GM18519 (cell line): ENCODE measurements around the gene KLHDC3.

Experiments used
- ATAC-seq: cut with Tn5 transposase; IDR thresholded peaks from one replicate; pipeline ENCODE4 v1.9.1; 2021; ENCODE audit warnings: mild to moderate bottlenecking, moderate library complexity; ENCODE audit not compliant: unreplicated experiment, low FRiP score

The KLHDC3 gene, protein sequence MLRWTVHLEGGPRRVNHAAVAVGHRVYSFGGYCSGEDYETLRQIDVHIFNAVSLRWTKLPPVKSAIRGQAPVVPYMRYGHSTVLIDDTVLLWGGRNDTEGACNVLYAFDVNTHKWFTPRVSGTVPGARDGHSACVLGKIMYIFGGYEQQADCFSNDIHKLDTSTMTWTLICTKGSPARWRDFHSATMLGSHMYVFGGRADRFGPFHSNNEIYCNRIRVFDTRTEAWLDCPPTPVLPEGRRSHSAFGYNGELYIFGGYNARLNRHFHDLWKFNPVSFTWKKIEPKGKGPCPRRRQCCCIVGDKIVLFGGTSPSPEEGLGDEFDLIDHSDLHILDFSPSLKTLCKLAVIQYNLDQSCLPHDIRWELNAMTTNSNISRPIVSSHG

DNA sequence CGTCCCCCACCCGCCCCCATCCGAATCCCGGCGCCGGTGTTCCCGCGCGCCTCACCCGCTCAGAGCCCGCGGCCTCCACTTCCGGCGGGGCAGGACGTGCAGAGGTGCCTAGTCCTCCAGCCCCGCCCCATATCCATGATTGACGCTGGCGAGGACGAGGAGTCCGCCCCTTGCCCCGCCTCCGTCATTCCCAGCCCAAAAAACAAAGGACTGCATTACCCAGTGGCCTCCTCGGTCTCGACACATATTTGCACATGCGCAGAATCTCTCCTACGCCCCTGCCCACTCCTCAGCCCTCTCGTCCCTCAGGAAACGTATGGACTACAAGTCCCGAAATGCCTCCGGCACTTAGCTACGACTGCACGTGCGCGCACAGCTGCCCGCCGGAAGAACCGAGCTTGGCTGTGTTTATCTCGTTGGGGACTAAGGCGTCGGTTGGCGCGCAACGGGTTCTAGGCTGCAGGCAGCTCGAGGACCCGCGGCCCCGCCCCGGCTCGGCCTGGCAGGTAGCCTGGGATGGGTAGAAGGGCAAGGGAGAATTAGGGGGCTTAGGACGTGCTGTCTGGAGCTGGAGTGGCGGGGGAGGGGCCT, at the start of gene KLHDC3, which contains the start of gene MEA1:
KLHDC3 (plus strand) TSS at position 407 of the 591 bp plus-strand sequence. CDS start 2,944 bp downstream, outside the sequence.
MEA1 (minus strand) TSS at position 104 of the 591 bp plus-strand sequence. CDS start 133 bp downstream, outside the sequence.
- peak; percentile 82 for ATAC-seq

DNA sequence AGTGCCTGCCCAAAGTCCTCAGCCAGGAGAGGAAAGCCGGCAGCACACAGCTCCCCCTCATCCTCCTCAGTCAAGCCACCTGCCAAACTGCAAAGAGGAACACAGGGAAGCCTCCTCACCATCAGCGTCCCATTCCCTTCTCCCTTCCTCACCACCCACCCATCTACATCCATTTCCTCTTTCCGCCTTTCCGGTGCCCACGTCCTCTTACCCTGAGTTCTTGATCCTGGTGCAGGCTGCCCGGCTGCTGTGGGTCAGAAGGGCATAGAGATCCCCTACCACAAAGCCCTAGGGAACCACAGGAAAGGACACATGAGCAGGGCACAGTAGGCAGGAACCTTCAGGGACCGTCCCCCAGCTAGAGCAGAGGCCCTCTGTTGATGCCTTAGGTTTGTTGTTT, 47.5 kb upstream of the KLHDC3 start:
- ATAC-seq, result no peak

DNA sequence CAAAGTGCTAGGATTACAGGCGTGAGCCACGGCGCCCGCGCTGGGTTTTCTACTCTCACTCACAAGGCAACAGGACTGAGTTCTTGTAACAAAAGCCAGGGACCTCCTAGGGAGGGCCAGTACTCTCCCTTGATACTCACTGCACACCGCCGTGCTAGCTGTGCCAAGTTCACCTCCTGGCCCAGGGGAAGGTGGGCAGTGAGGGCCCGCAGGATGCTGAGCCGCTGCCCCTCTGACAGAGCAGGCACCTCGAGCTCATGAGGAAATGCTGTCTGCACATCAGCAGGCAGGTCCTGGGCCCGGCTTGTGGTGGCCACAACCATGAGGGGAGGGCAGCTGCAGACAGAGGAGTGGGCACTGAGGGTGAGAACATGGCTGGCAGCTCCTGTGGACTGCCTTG, 46.8 kb upstream of the KLHDC3 start:
- no peak for ATAC-seq

- ATAC-seq, result no peak
Measured at GRCh38 chr6:42968126-42968701, 45.8 kb upstream of the KLHDC3 start.

- ATAC-seq, result no peak
Measured at GRCh38 chr6:42968783-42969182, 45.3 kb upstream of the KLHDC3 start.

DNA sequence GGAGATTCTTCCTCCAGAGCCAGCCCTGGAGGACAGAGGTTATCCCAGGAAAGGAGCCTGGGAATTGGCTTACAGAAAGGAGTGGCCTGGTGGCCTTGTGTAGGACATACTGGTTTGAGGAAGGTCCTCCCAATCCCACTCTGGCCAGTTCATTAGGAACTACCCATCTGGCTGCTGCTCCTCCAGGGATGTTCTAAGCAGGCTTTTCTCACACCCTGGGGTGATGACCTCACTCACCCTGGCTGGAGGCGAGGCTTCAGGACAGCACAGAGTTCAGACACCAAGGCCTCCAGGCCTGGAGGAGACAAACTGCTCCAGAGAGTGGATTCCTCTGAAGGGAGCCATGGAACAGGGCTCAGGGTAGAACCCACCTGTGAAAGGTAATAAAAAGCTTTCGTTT, 44.6 kb upstream of the KLHDC3 start:
- no peak for ATAC-seq

GRCh38 chr6:42969934-42970333, 44.1 kb upstream of the KLHDC3 start:
- ATAC-seq, result no peak

- ATAC-seq, result no peak
Measured at GRCh38 chr6:42970871-42971612, 43.0 kb upstream of the KLHDC3 start.

DNA sequence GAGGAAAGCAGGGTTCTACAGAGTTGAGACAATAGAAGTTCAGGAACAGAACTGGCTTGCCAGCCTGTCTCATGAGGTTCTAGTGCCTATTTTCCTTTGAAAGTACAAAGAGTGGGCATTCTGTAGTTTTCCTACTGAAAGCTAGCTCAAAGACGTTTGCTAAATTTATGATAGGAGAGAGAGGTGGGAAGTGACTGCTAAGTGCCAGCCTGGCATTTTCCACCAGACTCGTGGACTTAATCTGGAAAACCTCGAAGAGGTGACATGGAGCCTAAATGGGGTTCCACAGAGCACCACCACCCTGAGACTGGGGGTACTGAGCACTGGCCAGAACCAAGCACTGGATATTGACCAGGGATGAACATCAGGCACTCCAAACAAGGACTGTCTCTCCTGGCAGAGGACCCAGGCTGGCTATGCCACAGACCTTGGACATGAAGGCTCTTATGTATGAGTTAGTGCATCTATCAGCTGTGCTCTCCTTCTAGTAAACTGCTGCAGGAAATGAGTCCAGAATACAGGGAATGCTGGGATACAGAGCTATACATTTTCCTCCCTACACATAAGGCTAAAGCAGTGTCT, 42.2 kb upstream of the KLHDC3 start:
- no peak for ATAC-seq

DNA sequence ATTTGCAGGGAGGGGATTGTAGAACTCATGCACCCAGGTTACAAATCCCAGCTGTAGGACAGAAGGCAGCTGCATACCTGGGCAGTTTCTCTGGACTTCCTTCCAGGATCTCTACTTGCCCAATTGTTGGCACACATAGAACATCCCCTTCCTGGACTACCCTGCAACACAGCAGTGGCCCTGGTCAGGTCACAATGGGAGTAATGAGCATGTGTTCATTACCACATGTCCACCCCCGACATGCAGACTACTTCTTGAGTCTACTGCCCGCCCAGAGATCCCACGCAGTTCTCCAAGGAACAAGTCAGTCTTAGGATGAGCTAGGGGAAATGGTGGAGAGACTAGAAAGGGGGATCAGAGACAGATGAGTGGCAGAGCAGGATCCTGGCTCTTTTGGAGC, 40.1 kb upstream of the KLHDC3 start:
- no peak for ATAC-seq

GRCh38 chr6:42974919-42975505, 39.0 kb upstream of the KLHDC3 start:
- ATAC-seq, result no peak

DNA sequence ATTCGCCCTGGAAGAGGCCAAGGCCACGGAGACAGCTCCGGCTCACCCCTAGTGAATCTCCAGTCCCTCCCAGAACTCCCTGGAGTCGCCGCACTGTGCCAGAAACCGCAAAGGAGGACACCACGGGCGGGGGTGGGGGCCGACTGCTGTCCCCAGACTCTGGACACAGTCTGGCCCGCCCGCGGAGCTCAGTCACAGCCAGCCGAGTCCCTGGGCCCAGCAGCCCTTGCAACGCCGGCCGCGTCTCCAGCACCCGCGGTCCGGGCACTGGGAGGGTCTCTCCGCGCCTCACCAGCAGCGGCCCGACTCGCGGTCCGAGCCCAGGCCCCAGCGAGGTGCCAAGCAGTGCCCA, 35.6 kb upstream of the KLHDC3 start:
- no peak for ATAC-seq

DNA sequence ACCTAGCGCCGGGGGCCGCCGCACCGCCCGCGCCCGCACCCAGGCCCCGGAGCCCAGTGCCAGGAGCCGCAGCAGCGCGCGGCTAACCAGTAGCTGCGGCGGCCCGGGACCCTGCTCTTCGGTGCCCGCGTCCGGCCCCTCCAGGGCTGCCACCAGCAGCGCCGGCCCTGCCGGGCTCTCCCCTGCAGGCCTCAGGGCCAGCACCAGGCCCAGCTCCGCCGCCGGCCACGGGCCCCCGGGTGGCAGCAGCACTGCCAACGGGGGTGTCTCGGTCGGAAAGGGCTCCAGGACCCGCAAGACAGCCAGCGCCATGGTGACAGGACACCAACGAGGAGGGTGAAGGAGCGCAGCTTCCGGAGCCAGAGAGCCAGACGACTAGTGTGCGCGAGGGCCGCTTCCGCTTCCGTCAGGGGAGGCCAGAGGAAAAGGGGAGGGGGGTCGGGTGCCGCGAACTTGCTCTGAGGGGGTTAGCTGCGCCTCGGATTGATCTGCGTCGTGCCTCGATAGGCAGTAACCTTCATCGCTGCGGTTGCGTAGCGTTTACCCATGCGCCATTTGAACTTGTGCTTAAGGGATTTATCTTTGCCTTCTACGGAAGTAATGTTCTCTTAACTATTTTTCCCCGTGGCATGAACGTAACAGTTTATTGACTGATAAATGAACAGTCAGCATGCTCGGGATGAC, 35.1 kb upstream of the KLHDC3 start, which contains the start of gene PEX6:
PEX6 (minus strand) TSS at position 343 of the 684 bp plus-strand sequence; CDS start at position 312, 31 bp downstream.
- peak; percentile 63 for ATAC-seq

DNA sequence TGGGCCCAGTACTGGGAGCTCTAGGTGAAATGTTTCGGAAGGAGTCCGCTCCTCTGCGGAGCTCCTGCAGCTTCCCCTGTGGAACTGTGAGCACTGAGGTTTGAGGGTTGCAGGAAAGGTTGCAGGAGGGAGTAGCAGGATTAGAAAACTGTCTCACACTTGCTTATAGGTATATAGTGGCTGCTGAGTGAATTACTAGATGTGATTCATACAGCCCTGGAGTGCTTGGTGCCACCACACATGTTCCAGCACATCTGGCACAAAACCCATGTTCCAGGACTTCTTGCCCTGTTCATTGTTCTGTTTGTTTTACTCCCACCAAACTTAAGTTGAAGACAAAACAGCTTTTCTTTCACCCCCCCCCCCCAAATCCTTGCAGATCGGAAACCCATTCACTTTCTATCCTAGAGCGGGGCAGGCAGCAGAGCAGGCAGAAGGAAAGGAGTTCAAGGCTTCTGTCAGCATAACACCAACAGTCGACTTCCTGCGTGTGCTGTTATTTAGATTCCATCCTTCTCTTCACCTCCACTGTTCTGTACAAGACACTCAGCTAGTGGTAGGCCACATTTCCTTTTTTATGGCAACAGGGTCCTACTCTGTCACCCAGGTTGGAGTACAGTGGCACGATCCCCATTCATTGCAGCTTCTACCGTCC, 34.4 kb upstream of the KLHDC3 start:
- ATAC-seq, result no peak

DNA sequence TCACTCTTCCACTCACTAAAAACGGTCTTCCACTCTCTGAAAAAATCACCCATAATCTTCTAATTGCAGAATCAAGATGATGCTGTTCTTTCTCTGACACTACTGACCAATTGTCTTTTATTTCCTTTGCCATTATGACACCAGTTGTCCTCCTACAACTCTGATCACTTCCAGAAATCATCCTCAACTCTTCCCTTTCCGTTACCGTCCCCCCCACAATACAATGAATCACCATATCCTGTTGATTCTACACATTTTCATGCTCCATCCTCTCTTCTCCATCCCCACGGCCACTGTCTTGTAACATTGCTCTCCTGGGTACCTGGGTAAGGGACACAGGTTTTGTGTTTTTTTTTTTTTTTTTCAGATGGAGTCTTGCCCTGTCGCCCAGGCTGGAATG, 32.2 kb upstream of the KLHDC3 start:
- ATAC-seq, result no peak

DNA sequence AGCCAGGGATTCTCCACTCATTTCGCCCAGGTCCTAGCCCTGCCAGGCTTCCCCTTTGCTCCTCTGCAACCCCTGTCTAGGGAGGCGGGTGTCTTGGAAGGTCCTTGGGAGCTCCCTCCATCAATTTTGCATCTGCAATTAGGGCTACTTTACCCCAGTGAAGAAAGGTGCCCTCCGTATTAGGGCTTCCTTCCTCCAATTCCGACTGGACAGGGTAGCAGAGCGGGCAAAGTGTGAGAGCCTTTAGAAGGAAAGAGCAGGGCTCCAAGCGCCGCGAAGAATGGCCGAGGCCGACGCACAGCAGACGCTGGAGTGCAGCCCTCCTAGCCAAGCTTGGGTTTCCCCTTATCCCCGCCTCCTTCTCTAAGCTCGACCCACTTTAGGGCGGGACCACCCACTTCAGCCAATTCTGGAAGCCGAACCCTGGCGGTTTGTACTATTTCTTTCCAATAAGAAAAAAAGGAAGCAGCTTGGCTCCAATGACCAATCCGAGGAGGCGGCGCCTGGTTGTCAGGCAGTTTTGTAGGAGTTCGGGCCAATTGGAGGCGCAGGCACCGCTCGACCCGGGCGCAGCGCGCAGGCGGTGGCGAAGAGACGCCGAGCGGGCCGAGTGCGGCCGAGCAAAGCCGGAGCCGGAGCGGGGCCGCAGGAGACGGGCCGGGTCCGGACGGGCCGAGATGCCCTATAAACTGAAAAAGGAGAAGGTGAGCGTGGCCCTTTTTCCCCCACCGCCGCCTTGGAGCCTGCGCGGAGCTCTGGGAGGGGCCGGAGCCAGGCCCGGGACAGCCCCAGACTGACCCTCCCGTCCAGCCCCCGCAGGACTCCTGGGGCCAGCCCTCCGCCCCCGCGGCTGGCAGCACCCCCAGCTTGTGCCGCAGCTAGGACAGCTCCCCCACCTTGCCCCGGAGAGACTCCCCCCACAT, 29.8 kb upstream of the KLHDC3 start, which contains the start of gene PPP2R5D:
PPP2R5D (plus strand) TSS at position 570 of the 923 bp plus-strand sequence; CDS start at position 678, 108 bp downstream.
- ATAC-seq, result peak; percentile 86

- no peak for ATAC-seq
Measured at GRCh38 chr6:42984924-42985475, 29.0 kb upstream of the KLHDC3 start.
